K562 (cell line): Measurements from ENCODE around the gene MYADML2.

Experiments used
- CTCF ChIP-seq, 3 experiments: IDR thresholded peaks in 2 of 3; conservative IDR thresholded peaks in 1 of 3; 2 replicates each; pipeline ENCODE4 v1.5.1; 2011 to 2012; ENCODE audit warnings: low read length in 3 of 3, mild to moderate bottlenecking in 3 of 3, control low read depth in 2 of 3, improper control_type of control experiment in 1 of 3, inconsistent platforms in 1 of 3, low read depth in 1 of 3, mixed read lengths in 1 of 3, moderate library complexity in 1 of 3; ENCODE audit not compliant: insufficient read depth in 2 of 3
- EP300 ChIP-seq: IDR thresholded peaks from 2 replicates; pipeline ENCODE4 v1.6.1; 2012; ENCODE audit warnings: low read length, improper control_type of control experiment
- NFXL1 ChIP-seq: fragments of 450-650 bp; formaldehyde crosslinking; IDR thresholded peaks from 2 replicates; pipeline ENCODE4 v1.4.0; 2021; ENCODE audit warnings: mild to moderate bottlenecking
- POLR2A ChIP-seq: fragments of 450-650 bp; conservative IDR thresholded peaks from 2 replicates; pipeline ENCODE4 v1.6.1; 2016
- RBBP5 ChIP-seq: fragments of 200-600 bp; sonication (generic); IDR thresholded peaks from 2 replicates; pipeline ENCODE4 v1.6.1; 2012; ENCODE audit warnings: borderline replicate concordance, mild to moderate bottlenecking, low read length, control low read depth, inconsistent platforms; ENCODE audit not compliant: insufficient read depth, poor library complexity, severe bottlenecking
- SP2 ChIP-seq: IDR thresholded peaks from 2 replicates; pipeline ENCODE4 v1.6.1; 2011; ENCODE audit warnings: mild to moderate bottlenecking, low read depth, low read length, moderate library complexity; ENCODE audit not compliant: poor library complexity, severe bottlenecking; ENCODE audit errors: extremely low read depth
- XRCC5 ChIP-seq: fragments of 200-400 bp; formaldehyde crosslinking; IDR thresholded peaks from 2 replicates; pipeline ENCODE4 v1.6.1; 2017; ENCODE audit warnings: low read depth, mild to moderate bottlenecking, low read length
- ZBTB17 ChIP-seq: fragments of 450-650 bp; formaldehyde crosslinking; IDR thresholded peaks from 2 replicates; pipeline ENCODE4 v1.4.0; 2020; ENCODE audit warnings: mild to moderate bottlenecking
- TF ChIP-seq, protein P1 (sequence below): fragments of 450-650 bp; formaldehyde crosslinking; IDR thresholded peaks from 2 replicates; pipeline ENCODE4 v1.4.0; 2020; ENCODE audit warnings: mild to moderate bottlenecking, mixed read lengths
- TF ChIP-seq, protein P2 (sequence below): fragments of 250-450 bp; sonication (Bioruptor Pico); IDR thresholded peaks from 2 replicates; pipeline ENCODE4 v1.4.0; 2020; ENCODE audit warnings: mild to moderate bottlenecking

- TF ChIP-seq XRCC5 (no peak), ZBTB17 (no peak), NFXL1 (CRISPR knock-in tag) (no peak), CTCF (IDR thresholded peaks at IDR 0.05 in 2 of 3, conservative IDR thresholded peaks at IDR 0.05 in 1 of 3; ENCODE audit: insufficient read depth in 2 of 3, low read depth in 1 of 3, low read length in 3 of 3) (no peak), SP2 (no peak), RBBP5 (no peak), POLR2A (peak; percentile 33; the same call in 1 of the 2 replicates), EP300 (no peak)
- TF ChIP-seq, protein P1, sequence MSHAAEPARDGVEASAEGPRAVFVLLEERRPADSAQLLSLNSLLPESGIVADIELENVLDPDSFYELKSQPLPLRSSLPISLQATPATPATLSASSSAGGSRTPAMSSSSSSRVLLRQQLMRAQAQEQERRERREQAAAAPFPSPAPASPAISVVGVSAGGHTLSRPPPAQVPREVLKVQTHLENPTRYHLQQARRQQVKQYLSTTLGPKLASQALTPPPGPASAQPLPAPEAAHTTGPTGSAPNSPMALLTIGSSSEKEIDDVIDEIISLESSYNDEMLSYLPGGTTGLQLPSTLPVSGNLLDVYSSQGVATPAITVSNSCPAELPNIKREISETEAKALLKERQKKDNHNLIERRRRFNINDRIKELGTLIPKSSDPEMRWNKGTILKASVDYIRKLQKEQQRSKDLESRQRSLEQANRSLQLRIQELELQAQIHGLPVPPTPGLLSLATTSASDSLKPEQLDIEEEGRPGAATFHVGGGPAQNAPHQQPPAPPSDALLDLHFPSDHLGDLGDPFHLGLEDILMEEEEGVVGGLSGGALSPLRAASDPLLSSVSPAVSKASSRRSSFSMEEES (CRISPR knock-in tag) = no peak
- TF ChIP-seq, protein P2, sequence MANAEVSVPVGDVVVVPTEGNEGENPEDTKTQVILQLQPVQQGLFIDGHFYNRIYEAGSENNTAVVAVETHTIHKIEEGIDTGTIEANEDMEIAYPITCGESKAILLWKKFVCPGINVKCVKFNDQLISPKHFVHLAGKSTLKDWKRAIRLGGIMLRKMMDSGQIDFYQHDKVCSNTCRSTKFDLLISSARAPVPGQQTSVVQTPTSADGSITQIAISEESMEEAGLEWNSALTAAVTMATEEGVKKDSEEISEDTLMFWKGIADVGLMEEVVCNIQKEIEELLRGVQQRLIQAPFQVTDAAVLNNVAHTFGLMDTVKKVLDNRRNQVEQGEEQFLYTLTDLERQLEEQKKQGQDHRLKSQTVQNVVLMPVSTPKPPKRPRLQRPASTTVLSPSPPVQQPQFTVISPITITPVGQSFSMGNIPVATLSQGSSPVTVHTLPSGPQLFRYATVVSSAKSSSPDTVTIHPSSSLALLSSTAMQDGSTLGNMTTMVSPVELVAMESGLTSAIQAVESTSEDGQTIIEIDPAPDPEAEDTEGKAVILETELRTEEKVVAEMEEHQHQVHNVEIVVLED (CRISPR knock-in tag) = no peak
These were observed 13.8 kb downstream of the MYADML2 start for GRCh38 chr17:81933178-81933699.
